A549 (cell line): ENCODE data around the gene NAGPA.

Experiments
- BHLHE40 ChIP-seq: IDR thresholded peaks from 2 replicates; pipeline ENCODE4 v1.6.1; 2012; ENCODE audit warnings: low read depth, low read length, inconsistent platforms
- CBX2 ChIP-seq: fragments of 200-600 bp; sonication (generic); IDR thresholded peaks from 2 replicates; pipeline ENCODE4 v1.6.1; 2016; ENCODE audit warnings: low read depth, mild to moderate bottlenecking, borderline replicate concordance
- CTCF ChIP-seq: fragments of >200 bp; sonication (Bioruptor Twin); formaldehyde crosslinking; IDR thresholded peaks from 3 replicates; pipeline ENCODE4 v1.5.1; 2016
- EP300 ChIP-seq, 2 experiments: fragments of >200 bp; sonication (Bioruptor Twin); formaldehyde crosslinking; IDR thresholded peaks; 2 replicates in 1 of 2; 3 replicates in 1 of 2; pipeline ENCODE4 v1.6.1; 2016 to 2017
- FOSB ChIP-seq: fragments of 250-450 bp; sonication (Bioruptor Pico); IDR thresholded peaks from 2 replicates; pipeline ENCODE4 v1.5.0; 2020; ENCODE audit warnings: mild to moderate bottlenecking, moderate library complexity
- JUN ChIP-seq, 2 experiments: fragments of >200 bp; sonication (Bioruptor Twin); formaldehyde crosslinking; IDR thresholded peaks; 2 replicates in 1 of 2; 3 replicates in 1 of 2; pipeline ENCODE4 v1.6.1; 2016 to 2017
- KDM5A ChIP-seq: fragments of 200-600 bp; sonication (generic); IDR thresholded peaks from 2 replicates; pipeline ENCODE4 v1.6.1; 2016; ENCODE audit warnings: antibody characterized with exemption, mild to moderate bottlenecking
- NFE2L2 ChIP-seq: fragments of 150-350 bp; conservative IDR thresholded peaks from 2 replicates; pipeline ENCODE4 v1.6.1; 2014; ENCODE audit warnings: low read length
- PBX3 ChIP-seq: IDR thresholded peaks from 2 replicates; pipeline ENCODE4 v1.6.1; 2012
- PHF8 ChIP-seq: fragments of 200-600 bp; sonication (generic); IDR thresholded peaks from 2 replicates; pipeline ENCODE4 v1.6.1; 2016; ENCODE audit warnings: low read depth, mild to moderate bottlenecking, antibody characterized with exemption, moderate library complexity, borderline replicate concordance
- POLR2A ChIP-seq: IDR thresholded peaks from 2 replicates; pipeline ENCODE4 v1.6.1; 2012; ENCODE audit warnings: mild to moderate bottlenecking, low read length
- REST ChIP-seq: fragments of 200-600 bp; sonication (generic); IDR thresholded peaks from 2 replicates; pipeline ENCODE4 v1.6.1; 2016; ENCODE audit warnings: antibody characterized with exemption, mild to moderate bottlenecking, moderate library complexity
- SMC3 ChIP-seq: fragments of >200 bp; sonication (Bioruptor Twin); formaldehyde crosslinking; IDR thresholded peaks from 3 replicates; pipeline ENCODE4 v1.6.1; 2018; ENCODE audit warnings: inconsistent platforms
- USF2 ChIP-seq: fragments of 450-650 bp; IDR thresholded peaks from 2 replicates; pipeline ENCODE4 v1.6.1; 2014; ENCODE audit warnings: antibody characterized with exemption

- TF ChIP-seq CBX2 (no peak), CTCF (no peak), SMC3 (no peak), EP300 (IDR thresholded peaks at IDR 0.05) (no peak), REST (no peak), PBX3 (no peak), NFE2L2 (no peak), JUN (IDR thresholded peaks at IDR 0.05) (no peak), POLR2A (no peak), PHF8 (no peak), KDM5A (no peak), USF2 (no peak), BHLHE40 (no peak), FOSB (no peak)
These were observed 51.5 kb downstream of the NAGPA start for GRCh38 chr16:4982056-4982867.
